Osteoblast (primary cell): ENCODE results near the gene MRPS5. TPM values are rescaled to one million over a fixed set of nuclear protein-coding genes. Genes with fewer than 3 reads are reported as not detected.

Source experiments
- DNase-seq: peaks from one replicate; pipeline ENCODE4 v3.0.0; 2011; ENCODE audit warnings: low spot score, mixed read lengths; ENCODE audit not compliant: insufficient read length; ENCODE audit errors: missing footprints
- H2AFZ ChIP-seq: 2 replicates; pipeline ENCODE4 v1.6.0; 2011; ENCODE audit warnings: mild to moderate bottlenecking, low read length
- H3K27ac ChIP-seq: 2 replicates; pipeline ENCODE4 v1.5.1; 2011; ENCODE audit warnings: mild to moderate bottlenecking, low read depth, low read length, moderate library complexity
- H3K27me3 ChIP-seq: 2 replicates; pipeline ENCODE4 v1.6.0; 2012; ENCODE audit warnings: mild to moderate bottlenecking, control low read depth, inconsistent platforms, low read length, moderate library complexity; ENCODE audit not compliant: insufficient read depth
- H3K36me3 ChIP-seq: 2 replicates; pipeline ENCODE4 v1.5.1; 2011; ENCODE audit warnings: mild to moderate bottlenecking, low read length, control low read depth, moderate library complexity; ENCODE audit not compliant: insufficient read depth
- H3K4me1 ChIP-seq: 2 replicates; pipeline ENCODE4 v1.5.1; 2011; ENCODE audit warnings: mild to moderate bottlenecking, low read length, control low read depth, moderate library complexity; ENCODE audit not compliant: insufficient read depth
- H3K4me2 ChIP-seq: 2 replicates; pipeline ENCODE4 v1.6.0; 2011; ENCODE audit warnings: mild to moderate bottlenecking, low read length; ENCODE audit not compliant: insufficient read depth
- H3K4me3 ChIP-seq: fragments of 200-600 bp; sonication (generic); 3 replicates; pipeline ENCODE4 v1.5.1; 2012; ENCODE audit warnings: mild to moderate bottlenecking, low read length, inconsistent platforms; ENCODE audit not compliant: insufficient read depth
- H3K79me2 ChIP-seq: 2 replicates; pipeline ENCODE4 v1.6.0; 2012; ENCODE audit warnings: mild to moderate bottlenecking, low read length, control low read depth, inconsistent platforms; ENCODE audit not compliant: insufficient read depth
- H3K9me3 ChIP-seq: 2 replicates; pipeline ENCODE4 v1.5.1; 2011; ENCODE audit warnings: low read depth, low read length, control low read depth
- H4K20me1 ChIP-seq: 2 replicates; pipeline ENCODE4 v1.6.0; 2012; ENCODE audit warnings: mild to moderate bottlenecking, low read length, control low read depth; ENCODE audit not compliant: insufficient read depth
- CTCF ChIP-seq: IDR thresholded peaks from 2 replicates; pipeline ENCODE4 v1.5.1; 2011; ENCODE audit warnings: mild to moderate bottlenecking, low read depth, low read length, moderate library complexity; ENCODE audit errors: extremely low read depth
- total RNA-seq: library from RNA; depleted of rRNA; stranded (reverse); fragments of >200 nt; gene quantifications from 2 replicates; pipeline ENCODE4 v1.2.3, GENCODE V29; 2012

MRPS5 gene
- total RNA-seq, 1 donor = 27.1 TPM

- H3K27me3 ChIP-seq = no peaks in the 10 kb centered on the region
- H2AFZ ChIP-seq = no peak overlapping the region
- DNase-seq = no peak
- peaks cover 72% of the 10 kb centered on the region for H3K36me3 ChIP-seq
- H3K27ac ChIP-seq = no peak overlapping the region
- H3K4me2 ChIP-seq = no peak overlapping the region
- H4K20me1 ChIP-seq = peaks cover under 1% of the 10 kb centered on the region
- H3K4me3 ChIP-seq = no peak overlapping the region
- TF ChIP-seq CTCF = no peak
- H3K9me3 ChIP-seq = no peaks in the 10 kb centered on the region
- no peaks in the 10 kb centered on the region for H3K79me2 ChIP-seq
- H3K4me1 ChIP-seq = no peaks in the 10 kb centered on the region
Measured at GRCh38 chr2:95110395-95110794, 11.2 kb downstream of the MRPS5 start.

GRCh38 chr2:95109260-95109659 is 12.3 kb downstream of the MRPS5 start:
- Histone ChIP-seq H3K4me1 (no peaks in the 10 kb centered on the region), H3K36me3 (peaks cover 75% of the 10 kb centered on the region), H3K9me3 (no peaks in the 10 kb centered on the region), H3K79me2 (no peaks in the 10 kb centered on the region), H3K27me3 (no peaks in the 10 kb centered on the region), H3K4me3 (no peak overlapping the region), H4K20me1 (no peaks in the 10 kb centered on the region), H3K27ac (no peak overlapping the region), H2AFZ (no peak overlapping the region), H3K4me2 (no peak overlapping the region)
- no peak for TF ChIP-seq CTCF
- DNase-seq = no peak

GRCh38 chr2:95106081-95106480 is 15.5 kb downstream of the MRPS5 start:
- Histone ChIP-seq H3K27me3 (no peaks in the 10 kb centered on the region), H3K36me3 (peaks cover 91% of the 10 kb centered on the region), H3K4me1 (no peaks in the 10 kb centered on the region), H3K4me2 (no peak overlapping the region), H3K4me3 (no peak overlapping the region), H3K27ac (no peak overlapping the region), H3K79me2 (no peaks in the 10 kb centered on the region), H4K20me1 (no peaks in the 10 kb centered on the region), H2AFZ (no peak overlapping the region), H3K9me3 (no peaks in the 10 kb centered on the region)
- TF ChIP-seq CTCF = no peak
- DNase-seq = no peak

- Histone ChIP-seq H3K36me3 (peaks cover 93% of the 10 kb centered on the region), H3K4me1 (no peaks in the 10 kb centered on the region), H3K4me3 (no peak overlapping the region), H3K4me2 (no peak overlapping the region), H3K27me3 (no peaks in the 10 kb centered on the region), H4K20me1 (no peaks in the 10 kb centered on the region), H3K9me3 (no peaks in the 10 kb centered on the region), H3K27ac (no peak overlapping the region), H3K79me2 (peaks cover 2% of the 10 kb centered on the region), H2AFZ (no peak overlapping the region)
- DNase-seq = no peak
- TF ChIP-seq CTCF = no peak
Measured at GRCh38 chr2:95104606-95105005, 17.0 kb downstream of the MRPS5 start.
